GM15510 (cell line): Measurements from ENCODE around the gene SCP2.

Experiments
- POLR2A ChIP-seq: IDR thresholded peaks from 3 replicates; pipeline ENCODE4 v1.6.1; 2011; ENCODE audit warnings: borderline replicate concordance; ENCODE audit not compliant: insufficient read length; ENCODE audit errors: extremely low read depth

The SCP2 gene

GRCh38 chr1:53074313-53075154 is 147.5 kb downstream of the SCP2 start:
- TF ChIP-seq POLR2A = no peak

DNA sequence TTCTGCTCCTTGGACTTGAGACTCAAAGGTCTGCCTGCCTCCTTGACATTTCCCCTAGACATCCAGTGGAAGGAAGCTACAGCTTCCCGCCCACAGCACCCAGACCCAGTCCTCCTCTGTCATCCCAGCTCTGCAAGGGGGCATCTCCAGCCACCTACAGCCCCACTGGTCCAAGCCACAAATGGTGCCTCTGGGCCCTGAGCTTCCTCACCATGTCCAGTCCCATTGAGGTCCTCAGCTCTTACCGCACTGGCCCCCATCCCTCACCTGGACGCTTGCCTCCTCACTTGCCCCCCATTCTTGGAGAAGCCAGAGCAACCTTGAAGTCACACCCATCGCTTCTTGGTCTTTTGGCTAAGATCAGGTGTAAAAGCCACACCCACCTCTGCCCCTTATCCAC is 148.1 kb downstream of the SCP2 start:
- no peak for TF ChIP-seq POLR2A

- no peak for TF ChIP-seq POLR2A
Observed at GRCh38 chr1:53075761-53076163, 148.7 kb downstream of the SCP2 start.

- no peak for TF ChIP-seq POLR2A
Observed at GRCh38 chr1:53076165-53076564, 149.1 kb downstream of the SCP2 start.

GRCh38 chr1:53076721-53077598 is 149.9 kb downstream of the SCP2 start:
- TF ChIP-seq POLR2A = no peak

DNA sequence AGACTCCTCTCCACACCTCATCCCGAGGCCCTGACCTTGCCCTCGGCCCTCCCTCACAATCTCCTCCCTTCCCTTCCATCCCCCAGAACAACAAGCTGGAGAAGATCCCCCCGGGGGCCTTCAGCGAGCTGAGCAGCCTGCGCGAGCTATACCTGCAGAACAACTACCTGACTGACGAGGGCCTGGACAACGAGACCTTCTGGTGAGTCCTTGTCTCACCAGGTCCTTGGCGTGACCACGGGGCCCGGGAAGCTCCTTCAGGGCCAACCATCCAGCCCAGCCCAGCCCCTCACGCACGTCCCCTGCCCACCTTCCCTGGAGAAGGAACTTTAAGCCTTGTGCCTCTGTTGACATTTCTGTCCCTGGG is 150.5 kb downstream of the SCP2 start:
- no peak for TF ChIP-seq POLR2A

- no peak for TF ChIP-seq POLR2A
Observed at GRCh38 chr1:53078333-53079101, 151.4 kb downstream of the SCP2 start.

DNA sequence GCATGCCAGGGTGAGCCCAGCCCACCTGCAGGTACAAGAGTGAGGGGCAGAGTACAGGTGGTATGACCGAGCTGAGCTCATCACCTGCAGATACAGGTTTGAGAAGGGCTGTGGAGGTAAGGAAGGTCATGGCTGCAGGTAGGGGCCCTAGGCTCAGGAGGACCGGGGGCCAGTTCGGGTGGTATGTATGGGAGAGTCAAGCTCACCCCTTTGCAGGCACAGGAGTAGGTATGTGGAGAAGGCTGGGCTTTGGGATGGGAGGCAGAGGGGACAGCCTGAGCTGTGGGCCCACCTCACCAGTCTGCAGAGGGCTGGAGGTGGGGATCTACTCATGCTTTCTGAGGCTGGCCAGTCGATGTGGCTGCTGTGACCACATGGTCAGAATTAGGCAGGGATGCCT is 152.2 kb downstream of the SCP2 start:
- no peak for TF ChIP-seq POLR2A

DNA sequence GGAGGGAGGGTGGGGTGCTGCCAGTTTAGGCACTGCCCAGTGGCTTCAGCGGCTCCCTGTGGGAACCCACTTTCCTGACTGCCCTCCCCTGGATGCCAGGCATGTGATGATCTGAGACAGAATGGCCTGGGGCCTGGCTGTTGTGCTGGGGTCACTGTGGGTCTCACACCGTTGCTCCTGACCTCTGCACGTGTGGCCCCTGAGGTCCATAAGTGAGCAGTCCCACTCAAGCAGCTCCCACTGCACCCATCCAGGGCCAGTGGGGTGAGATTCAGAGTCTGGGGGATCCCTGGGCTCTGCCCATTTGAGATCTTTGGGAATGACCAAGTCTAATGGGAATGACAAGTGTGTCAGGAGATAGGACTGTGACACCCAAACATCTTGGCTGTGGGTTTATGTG is 153.0 kb downstream of the SCP2 start:
- TF ChIP-seq POLR2A = no peak

- no peak for TF ChIP-seq POLR2A
Observed at GRCh38 chr1:53080769-53081168, 153.7 kb downstream of the SCP2 start.

GRCh38 chr1:53081384-53082066 is 154.4 kb downstream of the SCP2 start:
- no peak for TF ChIP-seq POLR2A

- no peak for TF ChIP-seq POLR2A
Observed at GRCh38 chr1:53082826-53083455, 155.9 kb downstream of the SCP2 start.

- TF ChIP-seq POLR2A = no peak
Observed at GRCh38 chr1:53083636-53084588, 156.8 kb downstream of the SCP2 start.
